K562 (cell line): ENCODE results near the gene RSBN1L. TPM values are rescaled to one million over a fixed set of nuclear protein-coding genes. Genes with fewer than 3 reads are reported as not detected.

ENCODE experiments used
- CBX3 ChIP-seq, 2 experiments: IDR thresholded peaks; 1 replicate in 1 of 2; 2 replicates in 1 of 2; pipeline ENCODE4 v1.6.1; 2012; ENCODE audit warnings: inconsistent platforms in 2 of 2, low read length in 2 of 2, borderline replicate concordance in 1 of 2, control low read depth in 1 of 2
- E4F1 ChIP-seq: fragments of 250-450 bp; sonication (Bioruptor Pico); IDR thresholded peaks from 2 replicates; pipeline ENCODE4 v1.5.0; 2021; ENCODE audit warnings: mild to moderate bottlenecking, borderline replicate concordance
- EGR1 ChIP-seq: fragments of 450-650 bp; conservative IDR thresholded peaks from 2 replicates; pipeline ENCODE4 v1.6.1; 2017; ENCODE audit warnings: mild to moderate bottlenecking
- EHMT2 ChIP-seq: fragments of 450-650 bp; IDR thresholded peaks from 2 replicates; pipeline ENCODE4 v1.6.1; 2018; ENCODE audit warnings: antibody characterized with exemption
- FOXM1 ChIP-seq, 2 experiments: fragments of 450-650 bp in 1 of 2; sonication (generic) in 1 of 2; formaldehyde crosslinking in 1 of 2; IDR thresholded peaks; 2 replicates each; pipeline versions ENCODE4 v1.6.1 to v1.9.0; 2017 to 2022; ENCODE audit warnings: low read depth in 2 of 2, mild to moderate bottlenecking in 2 of 2, missing genetic modification reagents in 1 of 2, moderate library complexity in 1 of 2
- GTF2E2 ChIP-seq: fragments of 200-800 bp; sonication (Bioruptor generic); IDR thresholded peaks from 2 replicates; pipeline ENCODE4 v1.6.1; 2016; ENCODE audit warnings: missing genetic modification characterization, missing compliant biosample characterization
- KAT7 ChIP-seq: sonication (generic); formaldehyde crosslinking; IDR thresholded peaks from 2 replicates; pipeline ENCODE4 v1.8.0; 2022; ENCODE audit warnings: missing genetic modification reagents, mild to moderate bottlenecking, borderline replicate concordance
- KAT8 ChIP-seq: fragments of 450-650 bp; IDR thresholded peaks from 2 replicates; pipeline ENCODE4 v1.6.1; 2016; ENCODE audit warnings: low read depth, mild to moderate bottlenecking
- MEF2D ChIP-seq: conservative IDR thresholded peaks from 2 replicates; pipeline ENCODE4 v1.6.1; 2016; ENCODE audit warnings: low read depth, missing genetic modification characterization, missing compliant biosample characterization
- NFIX ChIP-seq: fragments of 250-450 bp; sonication (Bioruptor Pico); IDR thresholded peaks from 2 replicates; pipeline ENCODE4 v1.4.0; 2020; ENCODE audit warnings: low read depth, mild to moderate bottlenecking, moderate library complexity
- NR2C1 ChIP-seq, 2 experiments: fragments of 450-650 bp; IDR thresholded peaks; 2 replicates each; pipeline ENCODE4 v1.6.1; 2017; ENCODE audit warnings: mild to moderate bottlenecking in 2 of 2, antibody characterized with exemption in 1 of 2, inconsistent platforms in 1 of 2, missing compliant biosample characterization in 1 of 2, missing genetic modification characterization in 1 of 2
- NR2F6 ChIP-seq: fragments of 450-650 bp; formaldehyde crosslinking; IDR thresholded peaks from 2 replicates; pipeline ENCODE4 v1.4.0; 2020; ENCODE audit warnings: mild to moderate bottlenecking
- PHF21A ChIP-seq: fragments of 450-650 bp; IDR thresholded peaks from 2 replicates; pipeline ENCODE4 v1.6.1; 2017; ENCODE audit warnings: low read depth, borderline replicate concordance
- PREB ChIP-seq: sonication (generic); formaldehyde crosslinking; IDR thresholded peaks from 2 replicates; pipeline ENCODE4 v1.8.1; 2023; ENCODE audit warnings: mild to moderate bottlenecking, missing genetic modification reagents
- PRMT5 ChIP-seq: sonication (generic); formaldehyde crosslinking; IDR thresholded peaks from 2 replicates; pipeline ENCODE4 v1.5.0; 2020; ENCODE audit warnings: missing genetic modification reagents
- RBBP5 ChIP-seq: fragments of 200-600 bp; sonication (generic); IDR thresholded peaks from 2 replicates; pipeline ENCODE4 v1.6.1; 2012; ENCODE audit warnings: borderline replicate concordance, mild to moderate bottlenecking, low read length, control low read depth, inconsistent platforms; ENCODE audit not compliant: insufficient read depth, poor library complexity, severe bottlenecking
- SAFB ChIP-seq: fragments of 200-400 bp; formaldehyde crosslinking; IDR thresholded peaks from 2 replicates; pipeline ENCODE4 v1.6.1; 2017; ENCODE audit warnings: low read depth, low read length, borderline replicate concordance
- SREBF1 ChIP-seq: fragments of 150-350 bp; IDR thresholded peaks from 2 replicates; pipeline ENCODE4 v1.6.1; 2014; ENCODE audit warnings: antibody characterized with exemption, low read depth, low read length, borderline replicate concordance
- SREBF2 ChIP-seq: sonication (generic); formaldehyde crosslinking; IDR thresholded peaks from 2 replicates; pipeline ENCODE4 v1.4.0; 2020; ENCODE audit warnings: mild to moderate bottlenecking, missing genetic modification reagents
- SRSF3 ChIP-seq: fragments of 200-400 bp; formaldehyde crosslinking; IDR thresholded peaks from 2 replicates; pipeline ENCODE4 v1.6.1; 2016; ENCODE audit warnings: mild to moderate bottlenecking, low read length, moderate library complexity; ENCODE audit not compliant: insufficient read depth
- THRAP3 ChIP-seq: fragments of 450-650 bp; IDR thresholded peaks from 2 replicates; pipeline ENCODE4 v1.6.1; 2016; ENCODE audit warnings: mild to moderate bottlenecking, inconsistent platforms, borderline replicate concordance
- TRIM24 ChIP-seq, 2 experiments: fragments of 450-650 bp; IDR thresholded peaks; 2 replicates each; pipeline ENCODE4 v1.6.1; 2016
- ZFP30 ChIP-seq: fragments of 250-450 bp; sonication (Bioruptor Pico); IDR thresholded peaks from 2 replicates; pipeline ENCODE4 v1.8.0; 2022; ENCODE audit warnings: moderate library complexity, mild to moderate bottlenecking, inconsistent platforms, borderline replicate concordance
- ZFP36 ChIP-seq: fragments of 150-350 bp; IDR thresholded peaks from 2 replicates; pipeline ENCODE4 v1.6.1; 2018; ENCODE audit warnings: low read length, low read depth; ENCODE audit not compliant: partially characterized antibody
- polyA plus RNA-seq, 8 experiments: library from polyadenylated mRNA; depleted of rRNA in 4 of 8; stranded (reverse) in 5 of 8; unstranded in 3 of 8; fragments of >200 nt; fragmentation: Nextera tagmentation in 2 of 8; fragmentation: Illumina TruSeq in 1 of 8; extraction: Ambion mirVana in 2 of 8; extraction: Trizol in 1 of 8; gene quantifications; 2 replicates each; pipeline versions ENCODE4 v1.2.1 to v1.2.3, GENCODE V29; 2011 to 2014; ENCODE audit warnings: inconsistent platforms in 1 of 8, missing spikeins in 1 of 8
- total RNA-seq, 7 experiments: library from RNA; depleted of rRNA in 6 of 7; stranded (reverse); fragments of >200 nt in 6 of 7; fragmentation: Illumina TruSeq in 2 of 7; extraction: Trizol in 2 of 7; gene quantifications; 2 replicates each; pipeline versions ENCODE4 v1.2.1 to v1.2.3, GENCODE V29; 2011 to 2021; ENCODE audit warnings: low replicate concordance in 1 of 7
- TF ChIP-seq, protein P1 (sequence below): sonication (generic); formaldehyde crosslinking; IDR thresholded peaks from 2 replicates; pipeline ENCODE4 v1.5.0; 2020; ENCODE audit warnings: missing genetic modification reagents

The RSBN1L gene
- total and polyA plus RNA-seq, 9 of the 15 experiments (the other 6 are each of a cell fraction or from before 2014, with no cell fraction given), result 6.2 to 35.2 (median 20.1) TPM

DNA sequence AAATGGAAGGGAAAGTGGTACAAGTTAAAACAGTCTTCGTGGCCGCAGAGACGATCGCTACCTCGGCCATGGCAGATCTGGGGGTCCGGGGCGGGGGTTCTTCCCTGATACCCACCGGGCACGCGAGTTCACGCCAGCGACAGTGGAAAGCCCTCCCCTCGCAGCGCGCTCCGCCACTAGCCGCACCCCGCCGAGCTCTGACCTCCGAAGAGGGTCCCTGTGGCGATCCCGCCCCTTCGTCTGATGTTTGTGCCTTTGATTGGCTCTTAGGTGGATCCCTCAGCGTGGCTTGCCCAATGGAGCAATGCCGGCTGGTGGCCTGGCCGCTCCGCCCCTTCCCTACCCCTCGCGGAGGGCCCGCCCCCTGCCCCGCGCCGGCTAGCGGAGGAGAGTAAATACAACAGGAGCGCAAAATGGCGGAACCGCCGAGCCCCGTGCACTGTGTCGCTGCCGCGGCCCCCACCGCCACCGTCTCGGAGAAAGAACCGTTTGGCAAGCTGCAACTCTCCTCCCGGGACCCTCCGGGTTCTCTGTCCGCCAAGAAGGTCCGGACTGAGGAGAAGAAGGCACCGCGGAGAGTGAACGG is at the start of gene RSBN1L (continued):
- TF ChIP-seq SREBF2 (CRISPR knock-in tag) (no peak), THRAP3 (no peak), NR2F6 (0 out of 2 replicates have a peak, but pooled peaks have one; percentile 65), SREBF1 (no peak), ZFP30 (CRISPR knock-in tag) (no peak), NFIX (CRISPR knock-in tag) (no peak), SAFB (peak; percentile 93), EGR1 (no peak), NR2C1 (IDR thresholded peaks at IDR 0.05) (peak; percentile 79), NR2C1 (tag; IDR thresholded peaks at IDR 0.05) (peak; percentile 72), FOXM1 (IDR thresholded peaks at IDR 0.05; ENCODE audit: low read depth) (no peak), FOXM1 (CRISPR knock-in tag; IDR thresholded peaks at IDR 0.05; ENCODE audit: low read depth) (no peak), MEF2D (no peak), PRMT5 (no peak), E4F1 (CRISPR knock-in tag) (no peak), PHF21A (no peak), RBBP5 (peak; percentile 92), CBX3 (IDR thresholded peaks at IDR 0.05; ENCODE audit: borderline replicate concordance in 1 of 2, low read length in 2 of 2) (no peak), TRIM24 (IDR thresholded peaks at IDR 0.05) (no peak), SRSF3 (no peak), PREB (no peak), ZFP36 (peak; percentile 2), GTF2E2 (no peak), EHMT2 (no peak), KAT8 (peak; percentile 75), KAT7 (CRISPR knock-in tag) (no peak; the same call in 1 of the 2 replicates)
- TF ChIP-seq, protein P1, sequence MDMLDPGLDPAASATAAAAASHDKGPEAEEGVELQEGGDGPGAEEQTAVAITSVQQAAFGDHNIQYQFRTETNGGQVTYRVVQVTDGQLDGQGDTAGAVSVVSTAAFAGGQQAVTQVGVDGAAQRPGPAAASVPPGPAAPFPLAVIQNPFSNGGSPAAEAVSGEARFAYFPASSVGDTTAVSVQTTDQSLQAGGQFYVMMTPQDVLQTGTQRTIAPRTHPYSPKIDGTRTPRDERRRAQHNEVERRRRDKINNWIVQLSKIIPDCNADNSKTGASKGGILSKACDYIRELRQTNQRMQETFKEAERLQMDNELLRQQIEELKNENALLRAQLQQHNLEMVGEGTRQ, result no peak
